ENCODE measurements around the gene SUPT3H. TPM values are rescaled to one million over a fixed set of nuclear protein-coding genes. Genes with fewer than 3 reads are reported as not detected.

The SUPT3H gene
- polyA plus RNA-seq, 3 donors, result 2.4 to 3.5 (median 2.5) TPM

DNA sequence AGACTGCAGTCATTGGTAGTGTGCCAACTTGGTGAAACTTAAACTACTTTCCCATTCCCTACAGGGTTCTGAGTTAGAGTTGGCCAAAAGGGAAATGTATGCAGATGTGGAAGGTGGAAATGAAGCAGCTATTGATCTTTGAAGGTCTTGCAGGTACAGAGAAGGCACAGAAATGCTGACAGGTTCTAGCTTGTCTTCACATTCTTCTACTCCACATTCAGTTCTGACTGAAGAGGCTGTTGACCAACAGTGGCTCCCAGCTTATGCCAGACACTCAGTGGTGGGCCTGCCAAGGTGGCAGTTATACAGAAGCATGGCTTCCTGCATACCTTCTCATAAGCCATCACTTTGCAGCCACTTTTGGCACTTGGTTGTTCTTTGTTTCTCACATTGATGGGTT is 566.3 kb downstream of the SUPT3H start:
- H3K27ac Mint-ChIP-seq, result no peak overlapping the region
- no peak for DNase-seq
- Histone ChIP-seq H3K4me3 (replicated peaks in 1 of 3; ENCODE audit: low read depth in 2 of 3, low read length in 3 of 3) (no peak overlapping the region), H3K4me1 (ENCODE audit: control insufficient read depth in 1 of 2, insufficient read depth in 2 of 2, low read length in 2 of 2) (no peaks in the 10 kb centered on the region), H2AFZ (ENCODE audit: insufficient read depth, low read depth, low read length, poor library complexity, severe bottlenecking) (no peak overlapping the region), H3K79me2 (ENCODE audit: insufficient read depth, low read length) (no peaks in the 10 kb centered on the region), H3K27me3 (ENCODE audit: control insufficient read depth in 2 of 2, insufficient read depth in 2 of 2, low read length in 2 of 2) (no peaks in the 10 kb centered on the region), H4K20me1 (ENCODE audit: insufficient read depth, low read length) (no peaks in the 10 kb centered on the region), H3K9ac (ENCODE audit: insufficient read depth, low read length, poor library complexity, severe bottlenecking) (no peak overlapping the region), H3K9me3 (replicated peaks in 1 of 2; ENCODE audit: control insufficient read depth in 1 of 2, insufficient read depth in 1 of 2, low read length in 2 of 2) (no peaks in the 10 kb centered on the region), H3K27ac (ENCODE audit: low read depth in 1 of 2, low read length in 2 of 2) (no peak overlapping the region), H3K4me2 (replicated peaks; ENCODE audit: extremely low read depth, low read length, poor library complexity, severe bottlenecking) (no peak overlapping the region), H3K36me3 (replicated peaks in 1 of 2; ENCODE audit: control insufficient read depth in 1 of 2, insufficient read depth in 2 of 2, low read length in 2 of 2) (no peaks in the 10 kb centered on the region)
- TF ChIP-seq CTCF (IDR thresholded peaks at IDR 0.05), result no peak
- peaks cover 0 to 3% (median 0%) of the 10 kb centered on the region in 3 donors for H3K27me3 Mint-ChIP-seq (ENCODE audit: low read depth in 3 of 3)
- no peak overlapping the region for H3K4me3 Mint-ChIP-seq
- peaks cover 3% of the 10 kb centered on the region for H3K4me1 Mint-ChIP-seq
- H3K36me3 Mint-ChIP-seq, result no peaks in the 10 kb centered on the region
- intact Hi-C loops (cut with micrococcal nuclease), result no loop called here
- H3K9me3 Mint-ChIP-seq, result peaks cover 0 to 2% (median 0%) of the 10 kb centered on the region in 7 donors

- no peaks in the 10 kb centered on the region for H3K9me3 Mint-ChIP-seq
- no peaks in the 10 kb centered on the region for H3K36me3 Mint-ChIP-seq
- no peak overlapping the region for H3K9ac ChIP-seq (ENCODE audit: insufficient read depth, low read length, poor library complexity, severe bottlenecking)
- H3K27ac ChIP-seq (ENCODE audit: low read depth in 1 of 2, low read length in 2 of 2), result no peak overlapping the region
- H3K79me2 ChIP-seq (ENCODE audit: insufficient read depth, low read length), result no peaks in the 10 kb centered on the region
- peaks cover 3% of the 10 kb centered on the region for H3K4me1 Mint-ChIP-seq
- H3K9me3 ChIP-seq (replicated peaks in 1 of 2; ENCODE audit: control insufficient read depth in 1 of 2, insufficient read depth in 1 of 2, low read length in 2 of 2), result no peaks in the 10 kb centered on the region
- H3K27me3 ChIP-seq (ENCODE audit: control insufficient read depth in 2 of 2, insufficient read depth in 2 of 2, low read length in 2 of 2), result no peaks in the 10 kb centered on the region
- H2AFZ ChIP-seq (ENCODE audit: insufficient read depth, low read depth, low read length, poor library complexity, severe bottlenecking), result no peak overlapping the region
- intact Hi-C loops (cut with micrococcal nuclease), result no loop called here
- no CpG with 5 or more reads among the region's 2 CpGs for whole genome bisulfite sequencing (ENCODE audit: insufficient coverage)
- H3K27me3 Mint-ChIP-seq (ENCODE audit: low read depth in 3 of 3), result peaks cover 0 to 2% (median 0%) of the 10 kb centered on the region in 3 donors
- TF ChIP-seq CTCF (IDR thresholded peaks at IDR 0.05), result no peak
- H3K27ac Mint-ChIP-seq, result no peak overlapping the region
- H4K20me1 ChIP-seq (ENCODE audit: insufficient read depth, low read length), result no peaks in the 10 kb centered on the region
- H3K36me3 ChIP-seq (replicated peaks in 1 of 2; ENCODE audit: control insufficient read depth in 1 of 2, insufficient read depth in 2 of 2, low read length in 2 of 2), result no peaks in the 10 kb centered on the region
- DNase-seq, result no peak
- H3K4me2 ChIP-seq (replicated peaks; ENCODE audit: extremely low read depth, low read length, poor library complexity, severe bottlenecking), result no peak overlapping the region
- no peak overlapping the region for H3K4me3 Mint-ChIP-seq
- no peak overlapping the region for H3K4me3 ChIP-seq (replicated peaks in 1 of 3; ENCODE audit: low read depth in 2 of 3, low read length in 3 of 3)
- H3K4me1 ChIP-seq (ENCODE audit: control insufficient read depth in 1 of 2, insufficient read depth in 2 of 2, low read length in 2 of 2), result no peaks in the 10 kb centered on the region
These were observed 568.5 kb downstream of the SUPT3H start for GRCh38 chr6:44809258-44809657.
